GM21526 (cell line): ENCODE measurements around the gene MAN1A2.

Experiments
- ATAC-seq: cut with Tn5 transposase; IDR thresholded peaks from one replicate; pipeline ENCODE4 v1.9.1; 2021; ENCODE audit warnings: moderate library complexity; ENCODE audit not compliant: unreplicated experiment, low FRiP score

MAN1A2 gene

GRCh38 chr1:117359561-117360289, 7.5 kb upstream of the MAN1A2 start:
- ATAC-seq, result no peak

- no peak for ATAC-seq
These were observed 4.3 kb upstream of the MAN1A2 start for GRCh38 chr1:117362986-117363385.

- no peak for ATAC-seq
These were observed 3.6 kb upstream of the MAN1A2 start for GRCh38 chr1:117363571-117364048.

GRCh38 chr1:117364240-117364639, 3.0 kb upstream of the MAN1A2 start:
- ATAC-seq, result no peak

GRCh38 chr1:117365350-117366176, 1.7 kb upstream of the MAN1A2 start:
- ATAC-seq, result no peak

GRCh38 chr1:117366177-117367045, 838 bp upstream of the MAN1A2 start:
- ATAC-seq, result peak; percentile 43

- ATAC-seq, result no peak
These were observed 1.2 kb downstream of the MAN1A2 start for GRCh38 chr1:117368116-117369108.

GRCh38 chr1:117370071-117370470, 2.8 kb downstream of the MAN1A2 start:
- no peak for ATAC-seq

- no peak for ATAC-seq
These were observed 3.3 kb downstream of the MAN1A2 start for GRCh38 chr1:117370509-117370908.

GRCh38 chr1:117371441-117372151, 4.3 kb downstream of the MAN1A2 start:
- no peak for ATAC-seq

- ATAC-seq, result no peak
These were observed 5.7 kb downstream of the MAN1A2 start for GRCh38 chr1:117372863-117373412.

GRCh38 chr1:117373932-117374331, 6.7 kb downstream of the MAN1A2 start:
- ATAC-seq, result no peak

GRCh38 chr1:117375327-117375726, 8.1 kb downstream of the MAN1A2 start:
- ATAC-seq, result no peak

- no peak for ATAC-seq
These were observed 19.9 kb downstream of the MAN1A2 start for GRCh38 chr1:117387060-117387633.

GRCh38 chr1:117388328-117388727, 21.1 kb downstream of the MAN1A2 start:
- no peak for ATAC-seq

- no peak for ATAC-seq
These were observed 22.0 kb downstream of the MAN1A2 start for GRCh38 chr1:117389284-117389683.

GRCh38 chr1:117389779-117390178, 22.5 kb downstream of the MAN1A2 start:
- ATAC-seq, result no peak

- ATAC-seq, result no peak
These were observed 25.5 kb downstream of the MAN1A2 start for GRCh38 chr1:117392771-117393170.
